Bronchial epithelial cell (primary cell): ENCODE data around the gene SMIM20. TPM values are rescaled to one million over a fixed set of nuclear protein-coding genes. Genes with fewer than 3 reads are reported as not detected.

Source experiments
- DNase-seq: peaks from one replicate; pipeline ENCODE4 v3.0.0-alpha.2; 2010; ENCODE audit warnings: low read depth
- FAIRE-seq: peaks from 2 replicates; lab custom pipeline; 2011; peaks lifted over from hg19 to GRCh38; lab: Jason Lieb, UNC
- H3K27me3 ChIP-seq: 2 replicates; pipeline ENCODE4 v1.5.1; 2011; ENCODE audit warnings: low read length; ENCODE audit not compliant: control insufficient read depth, insufficient read depth
- H3K36me3 ChIP-seq: 2 replicates; pipeline ENCODE4 v1.5.1; 2011; ENCODE audit warnings: low read length; ENCODE audit not compliant: control insufficient read depth, insufficient read depth
- H3K4me3 ChIP-seq: 2 replicates; pipeline ENCODE4 v1.5.1; 2011; ENCODE audit warnings: mild to moderate bottlenecking, low read depth, low read length, control low read depth
- CTCF ChIP-seq: IDR thresholded peaks from 2 replicates; pipeline ENCODE4 v1.5.1; 2011; ENCODE audit warnings: mild to moderate bottlenecking, moderate library complexity, low read length, control low read depth, inconsistent platforms; ENCODE audit not compliant: insufficient read depth, severe bottlenecking
- total RNA-seq: library from RNA; depleted of rRNA; stranded (reverse); fragments of >200 nt; gene quantifications from 2 replicates; pipeline ENCODE4 v1.2.1, GENCODE V29; 2014

Gene SMIM20
- total RNA-seq, 1 donor from 2014 or later: 53.4 TPM

GRCh38 chr4:25916870-25917269 is 2.9 kb downstream of the SMIM20 start:
- DNase-seq (no peak), FAIRE-seq (no peak)
- Histone ChIP-seq H3K36me3 (no peaks in the 10 kb centered on the region), H3K27me3 (no peaks in the 10 kb centered on the region), H3K4me3 (no peak overlapping the region)
- TF ChIP-seq CTCF: no peak

- H3K36me3 ChIP-seq: no peaks in the 10 kb centered on the region
- H3K4me3 ChIP-seq: no peak overlapping the region
- DNase-seq (no peak), FAIRE-seq (no peak)
- no peak for TF ChIP-seq CTCF
- H3K27me3 ChIP-seq: no peaks in the 10 kb centered on the region
Observed at GRCh38 chr4:25919676-25920075, 5.7 kb downstream of the SMIM20 start.

DNA sequence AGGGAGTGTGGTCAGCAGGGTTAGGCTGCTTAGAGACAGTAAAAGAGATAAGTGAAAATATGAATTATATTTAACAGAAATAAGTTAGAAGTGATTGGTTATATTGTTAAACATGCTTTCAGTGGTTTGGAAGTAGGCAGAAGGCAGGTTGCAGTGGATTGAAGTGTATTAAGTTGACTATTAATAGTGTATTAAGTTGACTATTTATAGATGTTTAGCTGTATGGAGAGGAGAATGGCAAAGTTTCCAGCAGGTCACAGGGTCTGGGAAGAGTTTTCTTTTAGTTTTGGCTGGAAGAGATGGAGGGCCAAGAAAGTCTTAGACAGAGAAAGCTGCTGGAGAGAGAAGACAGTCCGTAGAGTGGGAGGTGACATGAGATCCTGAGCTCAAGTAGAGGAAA is 7.9 kb downstream of the SMIM20 start:
- TF ChIP-seq CTCF: no peak
- no peak overlapping the region for H3K4me3 ChIP-seq
- DNase-seq (no peak), FAIRE-seq (no peak)
- no peaks in the 10 kb centered on the region for H3K27me3 ChIP-seq
- no peaks in the 10 kb centered on the region for H3K36me3 ChIP-seq

DNA sequence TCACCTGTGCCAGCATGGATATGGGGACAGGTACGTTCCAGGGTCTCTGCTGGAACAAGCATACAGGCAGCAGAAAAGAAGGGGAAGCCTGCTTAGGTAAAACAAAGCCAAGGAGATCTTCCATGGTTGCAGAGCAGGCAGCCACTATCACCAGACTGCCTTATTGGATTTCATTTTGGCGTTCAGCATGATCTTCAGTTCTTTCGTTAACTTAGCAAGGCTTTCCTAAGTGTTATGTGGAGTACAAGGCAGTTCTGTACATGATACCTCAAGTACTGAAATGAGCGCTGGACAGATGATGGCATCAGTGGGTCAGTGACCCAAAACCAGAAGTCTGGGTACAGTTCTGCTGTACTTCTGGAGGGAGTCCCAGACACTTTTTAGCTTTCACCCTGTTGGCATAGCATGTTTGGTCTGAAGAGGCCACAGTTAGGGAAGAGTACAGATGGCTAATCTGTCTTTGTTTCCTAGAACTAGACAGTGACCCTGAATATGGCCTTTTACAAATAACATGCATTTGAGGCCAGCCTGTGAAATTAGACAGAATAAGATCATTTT is 8.9 kb downstream of the SMIM20 start:
- FAIRE-seq: peak; percentile 89
- Histone ChIP-seq H3K4me3 (no peak overlapping the region), H3K36me3 (no peaks in the 10 kb centered on the region), H3K27me3 (no peaks in the 10 kb centered on the region)
- DNase-seq: no peak
- TF ChIP-seq CTCF: no peak

DNA sequence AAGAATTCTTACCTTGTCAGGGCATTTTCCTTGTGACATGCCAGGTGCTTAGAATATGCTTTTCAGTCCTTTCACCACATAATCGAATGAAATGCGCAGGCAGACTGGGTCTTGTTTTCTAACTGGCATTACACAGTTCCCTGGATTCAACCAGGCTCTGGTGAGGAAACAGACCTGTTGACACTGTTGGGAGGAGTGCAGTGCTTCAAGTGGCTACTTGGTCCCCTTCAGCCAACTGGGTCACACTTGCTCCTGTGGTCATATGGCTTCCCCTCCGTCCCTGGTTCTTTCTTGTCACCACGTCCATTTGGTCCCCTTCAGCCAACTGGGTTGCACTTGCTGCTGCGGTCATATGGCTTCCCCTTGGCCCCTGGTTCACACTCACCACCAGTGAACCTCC is 9.7 kb downstream of the SMIM20 start:
- DNase-seq: no peak
- no peaks in the 10 kb centered on the region for H3K27me3 ChIP-seq
- no peaks in the 10 kb centered on the region for H3K36me3 ChIP-seq
- TF ChIP-seq CTCF: no peak
- no peak overlapping the region for H3K4me3 ChIP-seq
- no peak for FAIRE-seq
